ENCODE measurements around the gene PVALEF. TPM values are rescaled to one million over a fixed set of nuclear protein-coding genes. Genes with fewer than 3 reads are reported as not detected.

Gene PVALEF
- total RNA-seq, 1 experiment from 2014 or later, result not detected

DNA sequence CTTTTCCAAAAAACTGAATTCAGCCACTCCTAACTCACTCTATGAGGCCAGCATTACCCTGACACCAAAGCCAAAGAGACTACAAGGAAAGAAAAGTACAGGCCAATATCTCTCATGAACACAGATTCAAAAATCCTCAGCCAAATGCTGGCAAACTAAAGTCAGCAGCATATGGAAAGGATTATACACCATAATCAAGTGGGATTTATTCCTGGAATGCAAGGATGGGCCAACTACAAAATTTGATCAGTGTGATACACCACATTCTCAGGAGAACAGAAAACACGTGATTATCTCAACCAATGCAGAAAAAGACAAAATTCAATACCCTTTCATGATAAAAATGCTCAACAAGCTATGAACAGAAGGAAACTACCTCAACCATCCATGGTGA, 8.5 kb downstream of the PVALEF start:
- ATAC-seq, result no peak
- Histone ChIP-seq H3K36me3 (ENCODE audit: control insufficient read depth, insufficient read depth, low read length) (no peaks in the 10 kb centered on the region), H3K27ac (ENCODE audit: low read length) (no peak overlapping the region), H3K4me3 (ENCODE audit: low read depth in 2 of 2, low read length in 2 of 2) (no peak overlapping the region), H3K4me1 (ENCODE audit: control insufficient read depth, insufficient read depth, low read length) (no peaks in the 10 kb centered on the region), H3K27me3 (ENCODE audit: control insufficient read depth, insufficient read depth, low read length) (no peaks in the 10 kb centered on the region), H3K9me3 (ENCODE audit: control insufficient read depth, insufficient read depth, low read depth, low read length) (no peaks in the 10 kb centered on the region)
- no peak for DNase-seq (ENCODE audit: low read depth, low spot score)
- TF ChIP-seq, protein P1, sequence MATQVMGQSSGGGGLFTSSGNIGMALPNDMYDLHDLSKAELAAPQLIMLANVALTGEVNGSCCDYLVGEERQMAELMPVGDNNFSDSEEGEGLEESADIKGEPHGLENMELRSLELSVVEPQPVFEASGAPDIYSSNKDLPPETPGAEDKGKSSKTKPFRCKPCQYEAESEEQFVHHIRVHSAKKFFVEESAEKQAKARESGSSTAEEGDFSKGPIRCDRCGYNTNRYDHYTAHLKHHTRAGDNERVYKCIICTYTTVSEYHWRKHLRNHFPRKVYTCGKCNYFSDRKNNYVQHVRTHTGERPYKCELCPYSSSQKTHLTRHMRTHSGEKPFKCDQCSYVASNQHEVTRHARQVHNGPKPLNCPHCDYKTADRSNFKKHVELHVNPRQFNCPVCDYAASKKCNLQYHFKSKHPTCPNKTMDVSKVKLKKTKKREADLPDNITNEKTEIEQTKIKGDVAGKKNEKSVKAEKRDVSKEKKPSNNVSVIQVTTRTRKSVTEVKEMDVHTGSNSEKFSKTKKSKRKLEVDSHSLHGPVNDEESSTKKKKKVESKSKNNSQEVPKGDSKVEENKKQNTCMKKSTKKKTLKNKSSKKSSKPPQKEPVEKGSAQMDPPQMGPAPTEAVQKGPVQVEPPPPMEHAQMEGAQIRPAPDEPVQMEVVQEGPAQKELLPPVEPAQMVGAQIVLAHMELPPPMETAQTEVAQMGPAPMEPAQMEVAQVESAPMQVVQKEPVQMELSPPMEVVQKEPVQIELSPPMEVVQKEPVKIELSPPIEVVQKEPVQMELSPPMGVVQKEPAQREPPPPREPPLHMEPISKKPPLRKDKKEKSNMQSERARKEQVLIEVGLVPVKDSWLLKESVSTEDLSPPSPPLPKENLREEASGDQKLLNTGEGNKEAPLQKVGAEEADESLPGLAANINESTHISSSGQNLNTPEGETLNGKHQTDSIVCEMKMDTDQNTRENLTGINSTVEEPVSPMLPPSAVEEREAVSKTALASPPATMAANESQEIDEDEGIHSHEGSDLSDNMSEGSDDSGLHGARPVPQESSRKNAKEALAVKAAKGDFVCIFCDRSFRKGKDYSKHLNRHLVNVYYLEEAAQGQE (IDR thresholded peaks at IDR 0.05; ENCODE audit: insufficient read depth in 1 of 2, low read depth in 2 of 2, low read length in 1 of 2), result no peak
- TF ChIP-seq TCF7L2 (IDR thresholded peaks at IDR 0.05; ENCODE audit: low read depth, low read length), result no peak
- no peak for TF ChIP-seq SIN3A (IDR thresholded peaks at IDR 0.05; ENCODE audit: borderline replicate concordance, insufficient read depth, low read depth, low read length)
- TF ChIP-seq POLR2AphosphoS5 (IDR thresholded peaks at IDR 0.05; ENCODE audit: low read depth, low read length), result no peak
- TF ChIP-seq, protein P2, sequence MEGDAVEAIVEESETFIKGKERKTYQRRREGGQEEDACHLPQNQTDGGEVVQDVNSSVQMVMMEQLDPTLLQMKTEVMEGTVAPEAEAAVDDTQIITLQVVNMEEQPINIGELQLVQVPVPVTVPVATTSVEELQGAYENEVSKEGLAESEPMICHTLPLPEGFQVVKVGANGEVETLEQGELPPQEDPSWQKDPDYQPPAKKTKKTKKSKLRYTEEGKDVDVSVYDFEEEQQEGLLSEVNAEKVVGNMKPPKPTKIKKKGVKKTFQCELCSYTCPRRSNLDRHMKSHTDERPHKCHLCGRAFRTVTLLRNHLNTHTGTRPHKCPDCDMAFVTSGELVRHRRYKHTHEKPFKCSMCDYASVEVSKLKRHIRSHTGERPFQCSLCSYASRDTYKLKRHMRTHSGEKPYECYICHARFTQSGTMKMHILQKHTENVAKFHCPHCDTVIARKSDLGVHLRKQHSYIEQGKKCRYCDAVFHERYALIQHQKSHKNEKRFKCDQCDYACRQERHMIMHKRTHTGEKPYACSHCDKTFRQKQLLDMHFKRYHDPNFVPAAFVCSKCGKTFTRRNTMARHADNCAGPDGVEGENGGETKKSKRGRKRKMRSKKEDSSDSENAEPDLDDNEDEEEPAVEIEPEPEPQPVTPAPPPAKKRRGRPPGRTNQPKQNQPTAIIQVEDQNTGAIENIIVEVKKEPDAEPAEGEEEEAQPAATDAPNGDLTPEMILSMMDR (IDR thresholded peaks at IDR 0.05), result no peak
- ChIA-PET CTCF (no interaction called here), POLR2A (no interaction called here)
- no TSS peak for BruUV-seq (replicated peaks)
- intact Hi-C loops (cut with micrococcal nuclease; ENCODE audit: unreplicated experiment) (no loop called here), in situ Hi-C loops (cut with HindIII; ENCODE audit: low pct_unique_long_range_greater_than_20kb, low sequenced_read_pairs) (no loop called here)

DNA sequence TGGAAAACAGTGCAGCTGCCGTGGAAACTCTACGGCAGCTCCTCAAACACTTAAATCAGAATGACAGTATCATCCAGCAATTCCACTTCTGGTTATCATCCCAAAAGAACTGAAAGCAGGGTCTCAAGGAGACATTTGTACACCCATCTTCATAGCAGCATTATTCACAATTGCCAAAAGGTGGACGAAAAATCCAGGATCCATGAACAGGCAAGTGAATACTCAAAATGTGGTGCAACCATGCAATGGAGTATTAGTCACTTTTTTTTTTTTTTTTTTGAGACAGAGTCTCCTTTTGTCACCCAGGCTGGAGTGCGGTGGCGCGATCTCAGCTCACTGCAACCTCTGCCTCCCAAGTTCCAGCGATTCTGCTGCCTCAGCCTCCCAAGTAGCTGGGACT, 11.4 kb downstream of the PVALEF start:
- DNase-seq (ENCODE audit: low read depth, low spot score) (no peak), ATAC-seq (no peak)
- Histone ChIP-seq H3K27me3 (ENCODE audit: control insufficient read depth, insufficient read depth, low read length) (no peaks in the 10 kb centered on the region), H3K4me3 (ENCODE audit: low read depth in 2 of 2, low read length in 2 of 2) (no peak overlapping the region), H3K27ac (ENCODE audit: low read length) (no peak overlapping the region), H3K36me3 (ENCODE audit: control insufficient read depth, insufficient read depth, low read length) (no peaks in the 10 kb centered on the region), H3K4me1 (ENCODE audit: control insufficient read depth, insufficient read depth, low read length) (no peaks in the 10 kb centered on the region; the same call in 1 of the 2 replicates), H3K9me3 (ENCODE audit: control insufficient read depth, insufficient read depth, low read depth, low read length) (no peaks in the 10 kb centered on the region)
- intact Hi-C loops (cut with micrococcal nuclease; ENCODE audit: unreplicated experiment) (no loop called here), in situ Hi-C loops (cut with HindIII; ENCODE audit: low pct_unique_long_range_greater_than_20kb, low sequenced_read_pairs) (no loop called here)
- ChIA-PET POLR2A (interaction anchor here (0.7 kb wide), 1 partner anchor 340 kb away, joined by 10 read pairs; no protein-coding TSS in a partner anchor), CTCF (interaction anchor here (0.6 to 0.7 kb wide), 2 partner anchors 33 to 69 kb away, joined by 3 read pairs; no protein-coding TSS in a partner anchor)
- no TSS peak for BruUV-seq (replicated peaks)
- TF ChIP-seq POLR2AphosphoS5 (IDR thresholded peaks at IDR 0.05; ENCODE audit: low read depth, low read length) (no peak), SIN3A (IDR thresholded peaks at IDR 0.05; ENCODE audit: borderline replicate concordance, insufficient read depth, low read depth, low read length) (no peak)

Data from Panc1 (cell line).